Lower leg skin (tissue), 3 donors: ENCODE data around the gene PCDH15.

Experiments
- POLR2A ChIP-seq, 2 donors: fragments of 450-650 bp; IDR thresholded peaks; one replicate each; pipeline ENCODE4 v1.6.1; 2016 to 2017; ENCODE audit warnings: antibody characterized with exemption in 2 of 2, mild to moderate bottlenecking in 1 of 2, moderate library complexity in 1 of 2
- TF ChIP-seq, protein P1 (sequence below), 3 donors: fragments of 450-650 bp; IDR thresholded peaks; one replicate each; pipeline ENCODE4 v1.5.1; 2016; ENCODE audit warnings: antibody characterized with exemption in 3 of 3, mild to moderate bottlenecking in 3 of 3, moderate library complexity in 2 of 3

- TF ChIP-seq POLR2A (IDR thresholded peaks at IDR 0.05) = no peak
- TF ChIP-seq, protein P1, sequence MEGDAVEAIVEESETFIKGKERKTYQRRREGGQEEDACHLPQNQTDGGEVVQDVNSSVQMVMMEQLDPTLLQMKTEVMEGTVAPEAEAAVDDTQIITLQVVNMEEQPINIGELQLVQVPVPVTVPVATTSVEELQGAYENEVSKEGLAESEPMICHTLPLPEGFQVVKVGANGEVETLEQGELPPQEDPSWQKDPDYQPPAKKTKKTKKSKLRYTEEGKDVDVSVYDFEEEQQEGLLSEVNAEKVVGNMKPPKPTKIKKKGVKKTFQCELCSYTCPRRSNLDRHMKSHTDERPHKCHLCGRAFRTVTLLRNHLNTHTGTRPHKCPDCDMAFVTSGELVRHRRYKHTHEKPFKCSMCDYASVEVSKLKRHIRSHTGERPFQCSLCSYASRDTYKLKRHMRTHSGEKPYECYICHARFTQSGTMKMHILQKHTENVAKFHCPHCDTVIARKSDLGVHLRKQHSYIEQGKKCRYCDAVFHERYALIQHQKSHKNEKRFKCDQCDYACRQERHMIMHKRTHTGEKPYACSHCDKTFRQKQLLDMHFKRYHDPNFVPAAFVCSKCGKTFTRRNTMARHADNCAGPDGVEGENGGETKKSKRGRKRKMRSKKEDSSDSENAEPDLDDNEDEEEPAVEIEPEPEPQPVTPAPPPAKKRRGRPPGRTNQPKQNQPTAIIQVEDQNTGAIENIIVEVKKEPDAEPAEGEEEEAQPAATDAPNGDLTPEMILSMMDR (IDR thresholded peaks at IDR 0.05) = no peak
Observed at GRCh38 chr10:54148508-54148907, 652.5 kb downstream of the PCDH15 start.
